Kidney tubule cell (primary cell): ENCODE measurements around the gene MSLN.

Experiments
- DNase-seq: peaks from one replicate; pipeline ENCODE4 v3.0.0-alpha.2; 2018; ENCODE audit warnings: low spot score

The MSLN gene

GRCh38 chr16:723695-724094 lies 36.8 kb upstream of the MSLN start:
- no peak for DNase-seq

- DNase-seq: no peak
Observed at GRCh38 chr16:724188-725040, 36.1 kb upstream of the MSLN start.

- DNase-seq: no peak
Observed at GRCh38 chr16:725041-725376, 35.5 kb upstream of the MSLN start.

GRCh38 chr16:725463-726187 lies 34.9 kb upstream of the MSLN start:
- DNase-seq: no peak

- DNase-seq: no peak
Observed at GRCh38 chr16:726188-726437, 34.4 kb upstream of the MSLN start.

GRCh38 chr16:726438-727290 lies 33.9 kb upstream of the MSLN start, which contains the start of the genes CCDC78 and HAGHL:
Gene CCDC78 (minus strand): TSS chr16:726443. CDS start chr16:726367, 76 bp downstream.
Gene HAGHL (plus strand): TSS chr16:727106. CDS start chr16:727510, 404 bp downstream.
- DNase-seq: peak; percentile 58

- DNase-seq: no peak
Observed at GRCh38 chr16:727291-727977, 33.1 kb upstream of the MSLN start.

- peak; percentile 88 for DNase-seq
Observed at GRCh38 chr16:728131-728889, 32.2 kb upstream of the MSLN start.

- DNase-seq: no peak
Observed at GRCh38 chr16:728890-729744, 31.4 kb upstream of the MSLN start.

- no peak for DNase-seq
Observed at GRCh38 chr16:729768-730665, 30.5 kb upstream of the MSLN start.

DNA sequence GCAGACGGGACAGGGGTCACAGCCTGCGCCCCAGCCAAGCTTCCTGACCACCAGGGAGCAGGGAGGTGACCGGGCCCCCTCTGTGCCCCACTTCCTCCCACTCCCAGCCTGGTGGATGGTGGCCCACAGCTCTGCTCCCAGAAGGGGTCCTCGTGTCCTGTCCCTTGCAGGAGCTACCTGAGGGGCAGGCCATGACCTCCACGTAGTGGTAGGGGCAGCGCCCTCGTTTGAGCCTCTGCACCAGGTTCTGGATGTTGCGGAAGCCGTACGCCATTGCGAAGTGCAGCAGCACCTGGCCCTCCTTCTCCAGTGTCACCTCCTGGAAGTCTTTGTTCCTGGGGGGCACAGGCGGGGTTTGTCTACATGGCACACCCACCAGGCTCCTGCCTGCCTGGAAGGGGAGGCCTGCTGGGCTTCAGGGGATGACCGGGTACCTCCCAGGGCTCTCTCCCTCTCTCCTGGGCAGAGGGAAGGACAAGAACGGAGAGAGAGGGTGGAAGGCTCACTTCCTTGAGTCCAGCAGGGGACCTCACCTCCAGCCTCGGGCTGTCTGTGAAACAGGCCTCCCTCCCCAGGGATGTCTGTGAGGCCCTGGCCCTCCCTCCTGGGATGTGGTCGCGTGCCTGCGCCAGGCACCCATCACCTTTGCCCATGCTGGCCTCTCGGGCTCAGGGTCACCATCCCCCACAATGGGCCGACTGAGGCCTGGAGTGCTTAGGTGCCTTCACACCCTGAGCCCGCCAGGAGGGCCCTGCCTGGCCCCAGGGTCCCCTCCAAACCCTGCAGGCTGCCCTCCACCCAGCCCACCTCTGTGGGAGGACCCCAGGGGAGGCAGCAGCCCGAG lies 29.6 kb upstream of the MSLN start:
- no peak for DNase-seq

- no peak for DNase-seq
Observed at GRCh38 chr16:732332-732731, 28.2 kb upstream of the MSLN start.

- no peak for DNase-seq
Observed at GRCh38 chr16:732936-733335, 27.6 kb upstream of the MSLN start.

DNA sequence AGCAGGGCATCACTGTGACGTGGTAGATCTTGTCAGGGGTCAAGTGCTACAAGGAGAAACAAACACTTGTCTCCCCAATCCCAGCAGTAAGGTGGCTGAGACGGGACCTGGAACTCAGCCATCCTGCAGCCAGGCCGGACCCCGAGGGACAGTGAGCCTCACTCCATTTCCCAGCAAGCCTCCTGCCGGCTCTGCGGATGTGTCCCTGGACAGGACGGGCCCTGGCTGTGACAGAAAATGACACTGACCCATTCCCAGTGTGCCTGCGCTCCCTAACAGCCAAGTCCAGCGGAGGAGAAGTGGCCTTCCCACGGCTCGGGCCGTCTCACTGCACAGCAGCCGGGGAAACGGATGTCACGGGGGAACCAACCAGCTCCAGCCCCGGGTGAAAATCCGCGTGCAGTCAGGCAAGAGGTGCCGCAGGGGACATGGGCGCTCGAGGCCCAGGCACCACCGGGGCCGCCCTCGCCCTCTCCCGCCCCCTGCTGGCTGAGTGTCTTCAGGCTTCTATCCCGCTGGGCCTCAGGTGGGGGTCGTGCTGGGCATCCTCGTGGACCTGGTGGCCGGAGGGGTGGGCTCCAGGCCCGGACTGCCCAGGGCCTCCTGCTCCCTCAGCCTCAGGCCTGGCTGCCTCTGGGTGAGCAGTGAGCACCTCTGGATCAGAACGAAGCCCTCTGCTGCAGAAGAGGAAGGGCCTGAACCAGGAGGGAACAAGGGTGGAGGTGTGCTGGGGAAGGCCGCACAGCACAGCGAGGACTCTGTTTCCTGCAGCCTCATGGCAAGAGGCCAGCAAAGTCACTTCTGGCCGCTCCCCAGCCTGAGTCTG lies 26.9 kb upstream of the MSLN start:
- no peak for DNase-seq

GRCh38 chr16:734208-734980 lies 26.1 kb upstream of the MSLN start:
- no peak for DNase-seq

DNA sequence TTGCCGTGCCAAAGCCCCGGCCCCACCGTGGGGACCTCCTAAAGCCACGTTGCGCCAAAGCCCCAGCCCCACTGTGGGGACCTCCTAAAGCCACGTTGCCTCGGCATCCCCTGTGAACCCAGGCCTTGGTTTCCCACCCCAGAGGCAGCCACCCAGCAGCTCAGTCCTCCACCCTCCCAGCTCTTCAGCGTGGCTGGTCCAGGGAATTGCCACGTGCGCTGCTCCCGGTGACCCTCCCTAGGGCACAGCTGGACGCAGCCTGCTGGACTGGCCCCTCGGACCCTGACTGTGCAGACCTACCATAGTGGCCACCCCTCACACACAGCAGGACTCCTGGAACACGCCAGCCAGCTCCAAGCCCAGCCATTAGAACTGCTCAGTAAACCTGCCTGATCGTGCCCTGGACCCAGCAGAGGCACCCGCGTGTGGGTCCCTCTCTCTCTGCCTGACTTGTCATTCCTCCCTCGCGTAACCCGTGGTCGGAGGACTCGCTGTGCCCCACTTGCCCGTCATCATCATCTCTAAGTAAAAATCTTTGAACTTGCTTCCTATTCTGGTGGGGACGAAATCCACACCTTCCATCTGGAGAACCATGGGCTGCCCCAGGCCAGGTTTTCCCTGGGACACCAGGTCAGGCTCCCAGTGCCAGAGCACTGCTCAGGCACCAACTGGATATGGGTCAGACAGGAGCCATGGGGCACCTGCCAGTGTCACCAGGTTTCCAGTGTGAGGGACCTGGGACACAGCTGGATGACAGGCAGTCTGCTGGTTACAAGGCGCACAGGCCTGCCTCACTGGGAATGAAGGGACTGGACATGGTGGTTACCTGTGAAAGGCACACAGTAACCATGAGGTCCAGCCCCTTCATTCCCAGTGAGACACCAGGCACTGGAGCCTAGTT lies 25.3 kb upstream of the MSLN start:
- no peak for DNase-seq
